NCI-H2107 (cell line): ENCODE measurements around the gene KCNH1.

Source experiments
- DNase-seq: peaks from one replicate; lab custom pipeline; 2025; lab: John Stamatoyannopoulos, UW

KCNH1 gene

DNA sequence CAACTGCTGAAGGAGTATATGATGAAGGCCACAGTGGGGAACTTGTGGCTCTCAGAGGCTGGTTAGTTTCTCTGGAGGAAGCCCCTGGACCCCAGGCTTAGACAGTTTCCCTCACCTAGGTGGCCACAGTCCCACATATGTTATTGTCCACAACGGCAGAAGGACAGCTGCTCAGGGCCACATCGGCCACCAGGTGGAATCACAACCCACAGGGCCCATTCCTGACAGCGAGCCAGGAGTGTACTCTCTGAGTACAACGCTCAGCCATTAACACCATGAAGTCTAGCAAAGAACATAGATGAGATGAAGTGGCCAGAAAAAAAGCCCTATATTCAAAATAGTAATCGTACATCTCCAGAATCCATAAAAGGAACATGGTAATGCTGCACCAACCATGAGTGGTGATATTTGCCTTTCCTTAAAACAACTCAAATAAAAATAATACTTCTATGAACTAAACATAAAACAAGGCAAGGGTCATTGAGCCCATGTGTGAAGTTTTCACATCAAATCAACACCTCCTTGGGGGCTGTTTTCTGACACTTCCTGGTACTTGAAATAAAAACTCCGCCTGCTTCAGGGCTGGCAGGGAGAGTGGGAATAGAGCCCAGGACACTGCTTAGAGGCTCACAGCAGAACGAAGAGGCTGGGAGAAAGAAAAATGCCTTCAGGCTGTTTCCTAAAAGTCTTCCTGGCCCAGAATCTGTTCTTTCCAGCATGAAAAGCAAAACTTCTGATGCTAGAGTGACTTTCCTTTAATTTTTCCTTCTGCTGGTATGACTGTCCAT is 421.9 kb downstream of the KCNH1 start:
- DNase-seq = no peak

DNA sequence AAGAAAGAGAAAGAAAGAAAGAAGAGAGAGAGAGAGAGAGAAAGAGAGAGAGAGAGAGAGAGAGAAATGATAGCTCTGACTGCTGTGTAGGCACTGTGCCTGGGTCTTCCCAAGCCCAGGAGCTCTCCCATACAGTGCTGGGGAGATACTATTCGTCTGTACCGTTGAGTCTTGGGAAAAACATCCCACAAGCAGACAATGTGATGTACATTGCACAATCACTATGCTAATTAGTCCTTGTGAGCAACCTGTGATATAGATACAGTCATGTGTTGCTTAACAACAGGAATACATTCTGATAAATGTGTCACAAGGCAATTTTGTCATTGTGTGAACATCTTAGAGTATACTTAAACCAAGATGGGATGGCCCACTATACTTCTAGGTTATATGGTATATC is 424.2 kb downstream of the KCNH1 start:
- DNase-seq = no peak

DNA sequence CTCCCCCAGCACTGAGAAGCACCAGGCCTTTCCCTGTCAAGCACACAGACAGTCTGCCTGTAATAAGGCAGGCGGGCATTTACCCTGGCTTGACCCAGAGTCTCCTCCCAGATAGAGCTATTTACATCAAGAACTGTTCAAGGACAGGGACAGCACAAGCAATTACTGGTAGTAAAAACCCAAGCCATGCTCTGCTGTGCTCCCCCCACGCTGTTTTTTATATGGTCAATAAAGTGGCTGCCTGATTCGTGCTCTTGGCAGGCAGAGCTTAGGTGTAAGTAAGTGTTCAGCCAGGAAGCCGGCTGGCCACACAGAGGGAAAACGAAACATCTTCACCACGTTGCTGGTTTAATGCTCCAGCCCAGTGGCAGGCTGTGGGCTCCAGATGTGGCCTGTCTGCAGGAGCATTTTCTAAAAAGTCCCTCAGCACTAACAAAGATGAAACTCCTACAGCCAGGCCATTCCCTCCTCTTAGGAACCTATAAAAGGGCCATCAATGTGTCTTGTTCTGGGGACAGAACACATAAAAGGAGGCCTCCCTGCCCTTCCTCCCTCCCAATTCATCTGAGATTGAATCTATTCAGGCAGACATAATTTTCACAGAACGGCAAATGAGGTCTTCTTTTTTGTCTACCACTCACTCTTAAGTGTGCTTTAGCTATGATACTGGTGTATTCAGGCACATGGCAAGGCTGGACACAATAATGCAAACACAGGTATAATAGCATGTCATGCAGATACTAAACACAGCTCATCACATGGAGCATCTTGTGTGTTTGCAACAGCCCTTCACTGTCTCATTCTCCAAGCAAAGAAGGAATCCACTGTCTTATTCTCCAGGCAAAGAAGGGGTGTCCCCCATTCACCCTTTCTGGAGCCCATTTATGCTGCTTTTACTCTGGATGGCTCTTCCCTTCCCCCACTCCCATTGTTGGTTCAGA is 426.4 kb downstream of the KCNH1 start:
- no peak for DNase-seq

DNA sequence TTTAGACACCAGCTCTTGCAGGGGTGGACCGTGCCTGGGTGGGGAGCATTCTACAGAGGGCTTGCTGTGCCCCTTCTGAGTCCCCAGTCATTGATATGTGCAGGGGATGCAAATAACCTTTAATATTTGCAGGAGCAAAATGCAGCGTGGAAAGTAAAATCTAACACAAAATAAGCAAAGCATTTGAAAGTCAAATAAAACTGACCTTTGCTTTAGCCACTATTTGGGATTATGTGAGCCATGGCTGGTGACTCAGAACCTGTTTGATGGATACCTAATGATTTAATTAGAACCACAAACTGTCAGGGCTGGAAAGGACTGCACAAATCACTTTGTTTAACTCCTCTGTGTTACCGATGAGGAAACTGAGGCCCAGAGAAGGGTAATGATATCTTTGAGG is 427.7 kb downstream of the KCNH1 start:
- DNase-seq = no peak

DNA sequence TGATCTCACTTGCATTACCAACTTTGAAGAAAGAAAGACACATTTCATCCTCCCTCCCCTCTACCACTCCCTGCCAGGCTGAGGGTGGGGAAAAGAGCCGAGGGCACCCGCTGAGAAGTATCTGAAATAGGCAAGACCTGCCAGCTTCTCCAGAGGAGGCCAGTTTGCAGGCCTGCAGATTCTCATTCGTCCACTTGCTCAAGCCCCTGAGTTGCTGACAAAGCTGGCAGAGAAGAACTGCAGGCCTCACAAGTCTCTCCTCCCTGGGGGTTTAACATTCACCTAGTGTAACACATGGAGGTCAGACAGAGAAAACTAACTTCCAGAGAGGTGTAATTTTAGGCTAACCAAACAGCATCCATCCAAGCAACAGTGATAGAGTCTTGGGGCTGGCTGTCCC is 428.9 kb downstream of the KCNH1 start:
- no peak for DNase-seq

DNA sequence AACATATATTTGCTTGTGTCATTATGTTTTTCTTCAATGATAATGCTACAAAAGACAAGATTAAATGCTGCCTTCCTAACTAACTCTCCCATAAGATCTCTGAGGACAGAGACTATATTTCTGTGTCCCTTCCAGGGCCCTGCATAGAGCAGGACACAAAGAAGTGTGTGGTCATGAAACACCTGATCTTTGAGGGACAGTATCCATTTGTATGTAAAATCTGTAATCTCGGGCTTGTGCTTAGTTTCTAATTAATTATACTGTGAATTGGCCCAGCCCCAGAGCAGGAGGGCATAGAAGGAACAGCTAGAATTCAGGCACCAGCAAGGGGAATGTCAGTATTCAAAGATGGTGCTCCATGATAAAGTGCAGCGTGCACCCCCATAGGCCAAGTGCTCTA is 430.4 kb downstream of the KCNH1 start:
- DNase-seq = no peak

DNA sequence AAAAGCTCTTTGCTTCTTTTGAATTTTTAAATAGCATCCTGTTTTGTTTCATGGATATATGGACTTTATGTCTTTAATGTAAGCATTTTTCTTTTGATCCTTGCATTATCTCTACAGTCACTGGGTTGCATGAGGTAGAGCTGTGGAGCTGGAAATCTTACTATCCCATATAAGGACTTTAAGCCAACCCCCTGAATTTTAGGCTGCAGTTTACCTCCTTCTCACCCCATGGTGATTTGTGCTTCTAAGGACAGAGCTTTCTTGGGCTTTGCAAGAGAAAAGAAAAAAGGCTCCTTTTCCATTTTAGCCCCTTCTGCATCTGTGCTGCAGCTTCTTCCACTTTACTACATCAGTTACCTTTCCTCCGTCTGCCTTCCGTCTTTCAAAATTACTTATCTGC is 431.4 kb downstream of the KCNH1 start:
- no peak for DNase-seq

DNA sequence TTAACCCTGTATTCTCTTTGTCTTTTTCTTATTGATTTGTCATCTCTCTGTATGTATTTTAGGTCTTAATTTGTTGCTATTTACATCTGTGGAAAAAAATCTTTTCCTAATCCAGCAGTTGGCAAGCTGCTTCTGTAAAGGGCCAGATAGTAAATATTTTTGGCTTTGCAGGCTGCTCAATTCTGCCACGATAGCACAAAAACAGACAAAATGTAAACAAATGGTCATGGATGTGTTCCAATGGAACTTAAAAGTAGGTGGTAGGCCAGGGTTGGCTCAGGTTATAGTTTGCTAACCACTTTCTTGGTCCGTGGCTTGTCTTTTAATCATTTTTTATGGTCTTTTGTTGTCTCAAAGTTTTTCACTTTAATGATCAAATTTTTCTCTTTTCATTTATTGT is 433.4 kb downstream of the KCNH1 start:
- no peak for DNase-seq

DNA sequence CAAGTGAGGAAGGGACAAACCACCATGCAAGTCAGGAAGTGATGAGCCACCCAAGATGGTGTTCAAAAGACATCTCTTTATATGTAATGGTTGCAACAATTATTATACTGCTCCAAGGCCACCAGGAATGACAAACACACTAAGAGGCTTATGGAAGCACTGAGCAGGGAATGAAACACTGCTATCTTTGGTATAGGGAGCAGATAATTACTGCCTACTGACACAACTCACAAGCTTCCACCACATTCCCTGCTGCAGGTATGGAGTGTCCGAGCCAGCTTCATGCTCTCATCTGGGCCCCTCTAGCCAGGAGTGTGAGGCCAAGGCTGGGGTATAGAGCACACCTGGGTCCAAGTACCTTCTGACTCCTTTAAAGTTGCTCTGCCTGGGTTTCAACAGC is 433.9 kb downstream of the KCNH1 start:
- no peak for DNase-seq

DNA sequence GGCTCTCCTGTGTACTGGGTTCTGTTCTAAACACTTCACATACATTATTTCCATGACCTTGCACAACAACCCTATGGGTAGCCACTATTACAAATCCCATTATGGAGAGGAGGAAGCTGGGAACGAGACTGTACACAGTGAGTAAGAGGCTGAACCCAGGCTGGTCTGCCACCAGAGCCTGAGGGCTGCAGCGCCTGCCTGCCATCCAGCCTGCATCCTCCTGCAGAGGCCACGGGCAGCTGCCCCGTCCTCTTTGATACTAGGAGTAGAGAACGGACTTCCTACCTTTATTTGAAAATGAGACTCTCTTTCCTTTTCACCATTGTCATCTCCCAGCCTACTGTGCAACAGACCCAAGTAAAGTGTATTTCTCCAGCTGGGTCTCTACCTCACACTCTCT is 435.3 kb downstream of the KCNH1 start:
- no peak for DNase-seq

DNA sequence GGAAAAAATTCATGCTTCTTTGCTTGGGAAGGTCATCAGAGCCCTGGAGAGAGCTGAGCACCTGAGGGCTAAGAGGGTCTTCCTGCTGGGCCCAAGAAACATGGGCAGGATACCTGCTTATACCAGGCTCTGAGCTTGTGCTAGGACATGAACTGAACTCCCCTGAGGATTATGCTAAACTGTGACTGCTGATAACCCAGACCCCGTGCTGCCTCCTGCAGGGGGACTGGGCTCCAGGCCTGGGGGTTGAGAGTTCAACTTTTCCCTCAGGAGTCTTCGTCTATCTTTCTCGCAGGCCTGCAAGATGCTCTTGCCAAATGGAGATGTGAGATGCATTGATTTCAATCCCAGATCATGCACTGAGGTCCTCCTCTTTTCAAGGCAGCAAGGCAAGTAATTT is 436.8 kb downstream of the KCNH1 start:
- no peak for DNase-seq

DNA sequence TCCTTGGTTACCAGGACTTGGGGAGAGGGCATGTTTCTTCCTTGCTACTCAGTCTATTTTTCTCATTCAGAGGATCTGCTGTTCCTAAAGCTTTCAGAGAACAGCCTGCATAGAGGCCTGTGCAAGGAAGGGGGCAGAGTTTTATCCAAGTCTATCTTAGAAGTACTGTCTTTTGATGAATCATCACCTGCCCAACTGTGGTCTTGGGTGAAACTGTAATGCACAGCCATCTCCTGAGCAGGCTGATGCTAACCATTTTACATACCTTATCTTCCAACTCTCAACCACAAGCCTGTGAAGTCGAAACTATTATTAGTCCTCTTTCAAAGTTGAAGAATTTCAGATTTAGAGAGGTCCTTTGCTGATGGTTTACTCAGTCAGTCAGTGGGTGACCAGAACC is 437.2 kb downstream of the KCNH1 start:
- no peak for DNase-seq

DNA sequence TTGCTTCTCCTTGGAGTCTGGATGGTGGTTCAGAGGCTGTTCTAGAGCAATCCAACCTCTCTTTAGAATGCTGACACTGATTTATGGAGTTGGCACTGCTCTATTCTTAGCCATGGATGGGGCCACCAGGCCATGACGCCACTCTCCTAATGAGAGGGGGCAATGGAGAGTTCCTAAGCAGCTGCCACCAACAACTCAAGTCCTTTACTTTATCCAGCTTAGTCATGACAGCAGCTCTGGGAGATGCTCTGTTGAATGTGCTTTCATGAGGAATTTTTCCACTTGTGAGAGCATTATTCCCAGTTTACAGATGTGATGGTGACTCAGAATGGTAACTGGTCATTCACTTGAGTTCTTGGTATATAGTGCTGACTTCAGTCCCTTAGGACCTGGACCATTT is 438.9 kb downstream of the KCNH1 start:
- DNase-seq = no peak

DNA sequence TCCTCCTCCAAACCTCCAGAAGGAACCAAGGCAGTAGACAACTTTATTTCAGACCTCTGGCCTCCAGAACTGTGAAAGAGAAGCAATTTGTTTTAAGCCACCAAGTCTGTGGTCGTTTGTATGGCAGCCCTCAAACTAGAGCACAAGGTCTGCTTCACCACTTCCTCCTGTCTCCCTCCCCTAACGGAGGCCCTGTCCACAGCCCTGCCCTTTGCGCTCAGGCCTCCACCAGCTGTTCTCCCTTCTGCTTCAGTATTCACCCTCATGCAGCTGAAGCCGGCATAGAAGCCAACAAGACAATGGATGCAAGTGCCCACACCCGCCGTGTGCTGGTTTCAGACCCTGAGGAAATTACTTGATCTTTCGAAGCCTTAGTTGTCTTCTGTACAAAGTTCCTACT is 441.2 kb downstream of the KCNH1 start:
- DNase-seq = no peak

DNA sequence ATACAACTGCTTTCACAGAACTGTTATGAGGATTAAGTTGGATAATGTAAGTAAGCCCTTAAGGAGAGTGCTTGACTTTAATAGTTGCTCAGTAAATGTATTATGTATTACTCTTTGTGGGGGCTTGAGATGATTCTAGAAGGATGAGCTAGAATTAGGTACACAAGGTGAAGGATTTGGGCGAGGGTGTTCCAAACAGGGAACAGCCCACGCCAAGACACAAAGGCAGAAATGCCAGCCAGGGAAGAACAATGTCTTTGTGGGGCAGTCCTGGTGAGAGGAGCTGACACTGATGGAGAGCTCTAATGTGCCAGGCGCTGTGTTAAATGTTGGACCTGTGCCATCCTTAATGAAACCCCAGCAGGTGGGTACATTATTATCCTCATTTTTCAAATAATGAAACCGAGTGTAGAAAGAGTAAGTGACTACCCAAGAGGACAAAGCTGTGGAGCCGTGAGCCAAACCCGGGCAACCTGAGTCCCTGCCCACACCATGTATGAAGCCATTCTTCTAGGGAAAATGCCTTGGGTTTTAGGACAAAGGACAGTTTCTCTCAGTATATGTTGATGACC is 442.8 kb downstream of the KCNH1 start:
- DNase-seq = no peak

DNA sequence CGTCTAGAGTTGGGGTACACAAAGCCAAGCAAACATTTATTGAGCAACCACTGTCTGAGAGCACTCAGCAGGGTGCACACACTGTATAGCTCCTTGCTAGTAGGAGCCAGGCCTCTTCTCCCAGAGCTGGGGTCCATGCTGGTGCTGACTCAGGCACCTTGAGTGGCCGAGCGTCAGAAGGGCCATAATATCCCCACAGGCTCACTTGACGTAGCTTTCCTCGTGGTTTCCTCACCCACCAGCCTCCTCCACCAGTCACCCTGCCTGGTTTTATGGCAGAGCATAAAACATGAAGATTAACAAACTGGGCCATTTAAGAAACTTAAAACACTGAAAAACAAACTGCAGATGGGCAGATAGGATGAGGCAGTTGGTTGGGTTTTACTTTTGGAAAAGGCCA is 443.7 kb downstream of the KCNH1 start:
- DNase-seq = no peak

DNA sequence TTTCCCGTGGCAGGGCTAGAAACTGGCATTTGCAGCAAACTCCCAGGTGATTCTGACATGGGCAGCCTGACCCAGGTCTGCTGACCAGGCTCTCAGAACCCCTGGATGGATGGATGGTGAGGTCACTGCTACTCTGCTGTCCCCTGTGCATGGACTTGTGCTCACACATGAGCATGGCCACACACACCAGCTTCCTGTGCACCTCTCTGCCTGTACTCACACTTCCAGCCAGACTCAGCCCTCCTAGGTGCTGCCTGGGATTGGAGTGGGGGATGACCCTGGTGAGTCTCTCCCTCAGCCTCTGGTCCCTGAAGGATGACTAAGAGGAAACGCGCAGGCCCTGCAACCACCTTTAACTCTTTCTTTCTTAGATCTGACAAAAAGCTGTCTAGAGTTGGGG is 444.1 kb downstream of the KCNH1 start:
- no peak for DNase-seq

DNA sequence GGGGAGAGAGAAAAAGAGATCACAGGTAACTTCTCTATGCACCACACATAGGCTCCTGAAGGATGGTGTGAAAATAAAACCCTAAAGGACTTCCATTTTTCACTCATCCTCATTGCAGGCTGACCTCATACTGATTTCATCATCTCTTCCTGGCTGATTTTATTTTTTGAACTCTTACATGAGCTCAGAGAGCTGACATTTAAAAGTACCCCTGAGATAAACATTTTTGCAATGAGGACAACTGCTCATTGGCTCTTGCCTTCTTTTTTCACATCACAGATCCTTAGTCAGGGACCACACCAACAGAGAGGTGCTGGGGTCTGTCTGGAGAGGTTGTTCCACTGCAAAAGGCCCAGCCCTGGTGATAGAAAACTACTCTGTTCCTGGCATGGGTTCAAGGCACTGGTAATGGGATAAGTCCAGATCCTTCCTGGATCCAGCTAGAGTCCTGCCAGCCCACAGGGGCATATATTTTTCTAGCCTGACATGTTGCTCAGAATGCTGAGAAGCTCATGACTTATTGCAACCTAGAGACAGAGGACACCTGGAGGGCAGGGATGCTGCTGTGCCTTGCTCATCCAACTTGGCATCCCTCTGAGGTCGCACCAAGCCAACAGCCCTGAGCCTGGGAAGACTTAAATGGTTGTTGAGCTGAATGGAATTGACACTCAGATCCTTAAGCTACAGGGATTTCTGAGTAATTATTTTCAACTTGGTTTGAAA is 445.3 kb downstream of the KCNH1 start:
- DNase-seq = no peak

DNA sequence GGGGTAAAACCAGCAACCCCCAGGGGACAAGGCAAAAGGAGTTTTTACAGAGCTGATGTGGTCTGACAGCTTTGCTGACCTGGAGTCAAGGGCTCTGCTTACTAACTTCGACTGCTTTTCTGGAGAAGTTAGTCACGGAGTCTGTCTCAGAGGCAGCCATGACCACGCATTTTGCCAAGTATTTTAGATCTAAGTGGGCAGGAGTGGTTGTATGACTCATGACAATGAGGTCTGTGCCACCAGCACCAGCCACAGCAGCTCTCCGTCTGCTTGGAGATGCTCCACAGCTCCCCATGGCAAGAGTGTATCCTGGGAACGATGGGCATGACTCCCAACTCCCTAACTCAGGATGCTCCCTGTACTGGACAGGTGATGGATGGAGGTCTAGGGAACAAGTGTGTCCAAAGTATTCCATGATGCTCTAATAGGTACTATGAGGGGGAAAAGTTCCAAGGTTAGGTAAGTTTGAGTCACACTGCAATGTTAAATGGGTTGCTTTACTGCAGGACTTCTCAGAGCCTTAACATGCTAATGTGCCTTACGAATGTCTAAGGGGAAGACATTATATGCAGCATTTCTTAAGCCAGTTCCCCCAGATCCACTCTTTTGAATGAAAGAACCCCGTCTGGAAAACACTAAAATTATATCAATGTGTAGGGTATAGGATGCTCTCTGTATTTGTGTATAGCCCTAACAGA is 446.2 kb downstream of the KCNH1 start:
- DNase-seq = no peak

DNA sequence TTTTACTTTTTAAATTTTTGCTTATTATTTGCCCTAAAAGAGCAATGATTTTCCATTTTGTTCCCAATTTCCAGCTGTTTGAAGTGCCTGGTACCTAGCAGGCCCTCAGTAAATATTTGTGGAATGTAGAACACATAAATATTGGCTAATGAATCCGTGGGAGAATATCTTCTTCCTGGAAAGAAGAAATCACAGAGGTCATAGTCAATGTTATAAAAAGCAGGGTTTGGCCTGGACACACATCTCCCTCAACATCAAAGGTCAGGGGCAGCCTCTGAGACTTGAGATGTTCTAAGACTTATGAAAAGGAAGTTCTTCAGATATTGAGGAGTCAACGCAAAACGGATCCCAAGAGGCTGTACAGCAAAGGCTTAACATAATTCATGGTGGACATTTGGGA is 447.1 kb downstream of the KCNH1 start:
- DNase-seq = no peak

DNA sequence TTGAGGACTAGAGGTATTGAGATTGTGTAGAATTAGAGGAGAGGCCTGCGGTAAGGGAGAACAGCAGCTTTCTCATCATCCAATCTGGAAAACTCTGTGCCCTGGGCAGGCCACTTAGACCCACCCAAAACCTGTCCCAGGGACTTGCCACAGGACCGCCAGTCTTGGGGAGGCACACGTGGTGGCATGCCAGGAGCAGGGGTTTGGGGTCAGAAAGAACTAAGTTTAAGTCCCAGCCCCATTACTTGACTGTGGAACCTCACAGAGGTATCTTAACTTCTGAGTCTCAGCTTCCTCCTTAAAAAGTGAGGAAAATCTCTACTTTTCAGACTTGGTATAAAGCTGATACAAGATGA is 448.7 kb downstream of the KCNH1 start:
- no peak for DNase-seq
